IMR-90 (cell line): ENCODE measurements around the gene TDP2.

ENCODE experiments used
- BHLHE40 ChIP-seq: fragments of 150-350 bp; IDR thresholded peaks from 2 replicates; pipeline ENCODE4 v1.6.1; 2016; ENCODE audit warnings: mild to moderate bottlenecking, low read depth, low read length
- TF ChIP-seq, protein P1 (sequence below): conservative IDR thresholded peaks from 2 replicates; pipeline ENCODE4 v1.5.1; 2012; ENCODE audit warnings: mild to moderate bottlenecking, low read depth, low read length, improper control_type of control experiment

DNA sequence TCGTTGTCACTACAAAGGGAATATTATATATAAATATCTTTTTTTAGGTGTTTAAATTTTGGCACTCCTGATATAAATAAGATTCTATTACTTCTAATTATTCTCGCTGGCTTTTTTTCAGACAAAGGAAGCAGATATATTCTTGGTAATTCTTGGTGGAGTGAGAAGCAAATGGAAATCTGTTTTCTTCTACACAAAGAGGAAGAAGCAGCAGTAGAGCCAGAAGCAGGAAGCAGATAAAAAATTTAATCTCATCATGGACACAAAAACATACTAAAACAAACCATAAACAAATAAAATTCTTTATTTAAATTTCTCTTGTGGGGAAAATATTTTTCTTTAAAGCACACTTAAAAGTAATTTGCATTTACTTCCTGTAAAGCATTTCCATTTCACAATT lies 17.0 kb downstream of the TDP2 start:
- TF ChIP-seq, protein P1, sequence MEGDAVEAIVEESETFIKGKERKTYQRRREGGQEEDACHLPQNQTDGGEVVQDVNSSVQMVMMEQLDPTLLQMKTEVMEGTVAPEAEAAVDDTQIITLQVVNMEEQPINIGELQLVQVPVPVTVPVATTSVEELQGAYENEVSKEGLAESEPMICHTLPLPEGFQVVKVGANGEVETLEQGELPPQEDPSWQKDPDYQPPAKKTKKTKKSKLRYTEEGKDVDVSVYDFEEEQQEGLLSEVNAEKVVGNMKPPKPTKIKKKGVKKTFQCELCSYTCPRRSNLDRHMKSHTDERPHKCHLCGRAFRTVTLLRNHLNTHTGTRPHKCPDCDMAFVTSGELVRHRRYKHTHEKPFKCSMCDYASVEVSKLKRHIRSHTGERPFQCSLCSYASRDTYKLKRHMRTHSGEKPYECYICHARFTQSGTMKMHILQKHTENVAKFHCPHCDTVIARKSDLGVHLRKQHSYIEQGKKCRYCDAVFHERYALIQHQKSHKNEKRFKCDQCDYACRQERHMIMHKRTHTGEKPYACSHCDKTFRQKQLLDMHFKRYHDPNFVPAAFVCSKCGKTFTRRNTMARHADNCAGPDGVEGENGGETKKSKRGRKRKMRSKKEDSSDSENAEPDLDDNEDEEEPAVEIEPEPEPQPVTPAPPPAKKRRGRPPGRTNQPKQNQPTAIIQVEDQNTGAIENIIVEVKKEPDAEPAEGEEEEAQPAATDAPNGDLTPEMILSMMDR, result no peak
- no peak for TF ChIP-seq BHLHE40
